ENCODE measurements around the gene STIM1. TPM values are rescaled to one million over a fixed set of nuclear protein-coding genes. Genes with fewer than 3 reads are reported as not detected.
A peak's percentile ranks its signal among the peaks of the same experiment; 100 is the strongest.

STIM1 gene
- total RNA-seq, 1 experiment from 2014 or later, result 28.3 TPM

DNA sequence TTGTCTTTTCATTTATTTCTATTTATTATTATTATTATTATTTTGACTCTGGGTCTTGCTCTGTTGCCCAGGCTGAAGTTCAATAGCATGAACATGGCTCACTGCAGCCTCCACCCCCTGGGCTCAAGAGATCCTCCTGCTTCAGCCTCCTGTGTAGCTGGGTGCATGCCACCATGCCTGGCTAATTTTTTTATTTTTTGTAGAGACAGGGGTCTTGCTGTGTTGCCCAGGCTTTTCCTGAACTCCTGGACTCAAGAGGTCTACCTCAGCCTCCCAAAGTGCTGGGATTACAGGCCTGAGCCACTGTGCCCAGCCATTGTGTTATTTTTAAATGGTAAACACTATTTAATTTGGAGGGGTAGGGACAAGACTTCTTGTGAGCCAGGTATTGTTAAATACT lies 215.9 kb downstream of the STIM1 start:
- Histone ChIP-seq H3K9me2 (ENCODE audit: insufficient read depth) (no peaks in the 10 kb centered on the region), H3K4me1 (replicated peaks; ENCODE audit: insufficient read depth) (no peaks in the 10 kb centered on the region), H3K79me2 (ENCODE audit: low read depth) (no peaks in the 10 kb centered on the region), H3K27me3 (ENCODE audit: insufficient read depth, low read depth) (no peaks in the 10 kb centered on the region), H4K20me1 (ENCODE audit: insufficient read depth) (no peaks in the 10 kb centered on the region), H3K27ac (no peak overlapping the region), H3K36me3 (ENCODE audit: low read depth) (no peaks in the 10 kb centered on the region), H3F3A (ENCODE audit: insufficient read depth, low read depth) (no peaks in the 10 kb centered on the region), H2AFZ (no peak overlapping the region), H3K4me2 (no peak overlapping the region), H3K9me3 (ENCODE audit: insufficient read depth, low read depth) (no peaks in the 10 kb centered on the region), H3K4me3 (no peak overlapping the region)
- ChIA-PET CTCF (interaction anchor here (1.3 to 1.8 kb wide), 2 partner anchors 216 to 263 kb away, joined by 5 to 8 read pairs; partner anchors contain the start of genes PGAP2 and STIM1), POLR2A (ENCODE audit: unreplicated experiment) (no interaction called here)
- no peak for DNase-seq
- BruUV-seq (replicated peaks), result no TSS peak
- intact Hi-C loops (cut with micrococcal nuclease; ENCODE audit: unreplicated experiment), result loop anchor here (10.0 kb wide), 1 partner anchor 617 kb away; no protein-coding TSS in a partner anchor
- no peak for TF ChIP-seq EZH2 (IDR thresholded peaks at IDR 0.05; ENCODE audit: low read depth)
- TF ChIP-seq, protein P1, sequence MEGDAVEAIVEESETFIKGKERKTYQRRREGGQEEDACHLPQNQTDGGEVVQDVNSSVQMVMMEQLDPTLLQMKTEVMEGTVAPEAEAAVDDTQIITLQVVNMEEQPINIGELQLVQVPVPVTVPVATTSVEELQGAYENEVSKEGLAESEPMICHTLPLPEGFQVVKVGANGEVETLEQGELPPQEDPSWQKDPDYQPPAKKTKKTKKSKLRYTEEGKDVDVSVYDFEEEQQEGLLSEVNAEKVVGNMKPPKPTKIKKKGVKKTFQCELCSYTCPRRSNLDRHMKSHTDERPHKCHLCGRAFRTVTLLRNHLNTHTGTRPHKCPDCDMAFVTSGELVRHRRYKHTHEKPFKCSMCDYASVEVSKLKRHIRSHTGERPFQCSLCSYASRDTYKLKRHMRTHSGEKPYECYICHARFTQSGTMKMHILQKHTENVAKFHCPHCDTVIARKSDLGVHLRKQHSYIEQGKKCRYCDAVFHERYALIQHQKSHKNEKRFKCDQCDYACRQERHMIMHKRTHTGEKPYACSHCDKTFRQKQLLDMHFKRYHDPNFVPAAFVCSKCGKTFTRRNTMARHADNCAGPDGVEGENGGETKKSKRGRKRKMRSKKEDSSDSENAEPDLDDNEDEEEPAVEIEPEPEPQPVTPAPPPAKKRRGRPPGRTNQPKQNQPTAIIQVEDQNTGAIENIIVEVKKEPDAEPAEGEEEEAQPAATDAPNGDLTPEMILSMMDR (conservative IDR thresholded peaks at IDR 0.05), result no peak

- POLR2A ChIA-PET (ENCODE audit: unreplicated experiment), result no interaction called here
- TF ChIP-seq, protein P1 (conservative IDR thresholded peaks at IDR 0.05), result no peak
- no peak for TF ChIP-seq EZH2 (IDR thresholded peaks at IDR 0.05; ENCODE audit: low read depth)
- no peaks in the 10 kb centered on the region for H3K9me3 ChIP-seq (ENCODE audit: insufficient read depth, low read depth)
- H4K20me1 ChIP-seq (ENCODE audit: insufficient read depth), result no peaks in the 10 kb centered on the region
- no peak overlapping the region for H3K27ac ChIP-seq
- no peak overlapping the region for H3K4me2 ChIP-seq
- H3K36me3 ChIP-seq (ENCODE audit: low read depth), result no peaks in the 10 kb centered on the region
- no peak for DNase-seq
- H3K27me3 ChIP-seq (ENCODE audit: insufficient read depth, low read depth), result no peaks in the 10 kb centered on the region
- H3K9me2 ChIP-seq (ENCODE audit: insufficient read depth), result no peaks in the 10 kb centered on the region
- H3K4me3 ChIP-seq, result no peak overlapping the region
- intact Hi-C loops (cut with micrococcal nuclease; ENCODE audit: unreplicated experiment), result loop anchor here (1.0 to 10.0 kb wide), 3 partner anchors 217 to 617 kb away; partner anchors contain the start of gene STIM1
- no peaks in the 10 kb centered on the region for H3K4me1 ChIP-seq (replicated peaks; ENCODE audit: insufficient read depth)
- no TSS peak for BruUV-seq (replicated peaks)
- no peaks in the 10 kb centered on the region for H3K79me2 ChIP-seq (ENCODE audit: low read depth)
- no peaks in the 10 kb centered on the region for H3F3A ChIP-seq (ENCODE audit: insufficient read depth, low read depth)
- H2AFZ ChIP-seq, result no peak overlapping the region
- CTCF ChIA-PET, result interaction anchor here (0.6 to 2.3 kb wide), 4 partner anchors 9 to 264 kb away, joined by 4 to 19 read pairs (median 6); partner anchors contain the start of genes PGAP2 and STIM1
Measured at GRCh38 chr11:4071914-4072313, 216.4 kb downstream of the STIM1 start.

GRCh38 chr11:4072668-4073285 lies 217.3 kb downstream of the STIM1 start:
- Histone ChIP-seq H3K79me2 (ENCODE audit: low read depth) (no peaks in the 10 kb centered on the region), H3K27ac (no peak overlapping the region), H4K20me1 (ENCODE audit: insufficient read depth) (no peaks in the 10 kb centered on the region), H2AFZ (no peak overlapping the region), H3K4me2 (no peak overlapping the region), H3K27me3 (ENCODE audit: insufficient read depth, low read depth) (no peaks in the 10 kb centered on the region), H3K9me3 (ENCODE audit: insufficient read depth, low read depth) (no peaks in the 10 kb centered on the region), H3K9me2 (ENCODE audit: insufficient read depth) (no peaks in the 10 kb centered on the region), H3F3A (ENCODE audit: insufficient read depth, low read depth) (no peaks in the 10 kb centered on the region), H3K36me3 (ENCODE audit: low read depth) (no peaks in the 10 kb centered on the region), H3K4me1 (replicated peaks; ENCODE audit: insufficient read depth) (no peaks in the 10 kb centered on the region), H3K4me3 (no peak overlapping the region)
- TF ChIP-seq, protein P1 (conservative IDR thresholded peaks at IDR 0.05), result peak; percentile 76
- TF ChIP-seq EZH2 (IDR thresholded peaks at IDR 0.05; ENCODE audit: low read depth), result no peak
- intact Hi-C loops (cut with micrococcal nuclease; ENCODE audit: unreplicated experiment), result loop anchor here (1.0 to 10.0 kb wide), 3 partner anchors 217 to 618 kb away; partner anchors contain the start of gene STIM1
- peak; percentile 20 to 43 for DNase-seq
- ChIA-PET POLR2A (ENCODE audit: unreplicated experiment) (interaction anchor here (0.5 kb wide), 1 partner anchor 224 kb away, joined by 10 read pairs; no protein-coding TSS in a partner anchor), CTCF (interaction anchor here (0.6 to 2.3 kb wide), 7 partner anchors 8 to 464 kb away, joined by 4 to 19 read pairs (median 7); partner anchors contain the start of genes PGAP2, RHOG and STIM1)
- BruUV-seq (replicated peaks), result no TSS peak
